Measurements from ENCODE around the gene PCSK6.

The PCSK6 gene

GRCh38 chr15:101489599-101490407, at the start of gene PCSK6:
Gene PCSK6, minus strand, starts transcription at chr15:101489707. Its CDS starts 37 bp downstream, at chr15:101489670.
- no peak for ATAC-seq
- TF ChIP-seq ZNF565 (CRISPR knock-in tag; conservative IDR thresholded peaks at IDR 0.05; ENCODE audit: low read depth) (no peak), PATZ1 (CRISPR knock-in tag; IDR thresholded peaks at IDR 0.05; ENCODE audit: borderline replicate concordance) (no peak), TOX (CRISPR knock-in tag; IDR thresholded peaks at IDR 0.05; ENCODE audit: borderline replicate concordance) (no peak), ZNF8 (CRISPR knock-in tag; IDR thresholded peaks at IDR 0.05) (no peak), ZC3H10 (CRISPR knock-in tag; IDR thresholded peaks at IDR 0.05) (no peak), GLIS3 (CRISPR knock-in tag; IDR thresholded peaks at IDR 0.05) (no peak), TCF4 (CRISPR knock-in tag; IDR thresholded peaks at IDR 0.05; ENCODE audit: borderline replicate concordance) (no peak), ESRRG (CRISPR knock-in tag; IDR thresholded peaks at IDR 0.05) (no peak), ZNF70 (CRISPR knock-in tag; IDR thresholded peaks at IDR 0.05) (no peak), ZFP3 (CRISPR knock-in tag; IDR thresholded peaks at IDR 0.05) (no peak), ISL1 (CRISPR knock-in tag; IDR thresholded peaks at IDR 0.05) (no peak)

GRCh38 chr15:101538996-101539395, 49.5 kb upstream of the PCSK6 start:
- TF ChIP-seq ZNF565 (CRISPR knock-in tag; conservative IDR thresholded peaks at IDR 0.05; ENCODE audit: low read depth) (0 out of 2 replicates have a peak, but pooled peaks have one; percentile 35), BACH2 (CRISPR knock-in tag; IDR thresholded peaks at IDR 0.05; ENCODE audit: borderline replicate concordance) (no peak)
- ATAC-seq = no peak

- TF ChIP-seq CSRNP3 (CRISPR knock-in tag; IDR thresholded peaks at IDR 0.05) = no peak
- no peak for TF ChIP-seq OSR1 (CRISPR knock-in tag; IDR thresholded peaks at IDR 0.05)
- ATAC-seq = no peak
These were observed 48.7 kb upstream of the PCSK6 start for GRCh38 chr15:101538177-101538576.

GRCh38 chr15:101537483-101538080, 48.1 kb upstream of the PCSK6 start:
- ATAC-seq = no peak
- no peak for TF ChIP-seq TCF4 (CRISPR knock-in tag; IDR thresholded peaks at IDR 0.05; ENCODE audit: borderline replicate concordance)
- TF ChIP-seq TSHZ2 (CRISPR knock-in tag; IDR thresholded peaks at IDR 0.05) = no peak
- no peak for TF ChIP-seq GLIS3 (CRISPR knock-in tag; IDR thresholded peaks at IDR 0.05)
- no peak for TF ChIP-seq CREB5 (CRISPR knock-in tag; IDR thresholded peaks at IDR 0.05; ENCODE audit: low read depth)
- no peak for TF ChIP-seq PATZ1 (CRISPR knock-in tag; IDR thresholded peaks at IDR 0.05; ENCODE audit: borderline replicate concordance)
- TF ChIP-seq POU6F1 (CRISPR knock-in tag; IDR thresholded peaks at IDR 0.05; ENCODE audit: borderline replicate concordance, low read depth) = no peak
- no peak for TF ChIP-seq BACH2 (CRISPR knock-in tag; IDR thresholded peaks at IDR 0.05; ENCODE audit: borderline replicate concordance)
- no peak for TF ChIP-seq PPARA (CRISPR knock-in tag; IDR thresholded peaks at IDR 0.05; ENCODE audit: borderline replicate concordance)
- TF ChIP-seq ARNTL (CRISPR knock-in tag; IDR thresholded peaks at IDR 0.05; ENCODE audit: borderline replicate concordance, low read depth) = no peak

All from SK-N-SH treated with all-trans-retinoic acid at 6 μM for 48 hours (cell line).